ENCODE results near the gene MICU2. TPM values are rescaled to one million over a fixed set of nuclear protein-coding genes. Genes with fewer than 3 reads are reported as not detected.
A peak's percentile ranks its signal among the peaks of the same experiment; 100 is the strongest.

The MICU2 gene, protein sequence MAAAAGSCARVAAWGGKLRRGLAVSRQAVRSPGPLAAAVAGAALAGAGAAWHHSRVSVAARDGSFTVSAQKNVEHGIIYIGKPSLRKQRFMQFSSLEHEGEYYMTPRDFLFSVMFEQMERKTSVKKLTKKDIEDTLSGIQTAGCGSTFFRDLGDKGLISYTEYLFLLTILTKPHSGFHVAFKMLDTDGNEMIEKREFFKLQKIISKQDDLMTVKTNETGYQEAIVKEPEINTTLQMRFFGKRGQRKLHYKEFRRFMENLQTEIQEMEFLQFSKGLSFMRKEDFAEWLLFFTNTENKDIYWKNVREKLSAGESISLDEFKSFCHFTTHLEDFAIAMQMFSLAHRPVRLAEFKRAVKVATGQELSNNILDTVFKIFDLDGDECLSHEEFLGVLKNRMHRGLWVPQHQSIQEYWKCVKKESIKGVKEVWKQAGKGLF
- polyA plus RNA-seq (ENCODE audit: insufficient read depth in 1 of 5, insufficient read length in 5 of 5, low replicate concordance in 1 of 5), result 10 to 100 TPM; 74.6 to 93.8 (median 78.8) TPM
- long read RNA-seq, donor 1, transcript MICU2-201 (12 exons, 1,920 nt), result major isoform, 22 of 24 reads
- long read RNA-seq, donor 1, partial matches to known transcripts, result 0 of 24 reads
- long read RNA-seq, donor 1, other reads (novel, unspliced or antisense), result 0 of 24 reads
- long read RNA-seq, donor 2, transcript MICU2-201 (12 exons, 1,920 nt), result major isoform, 16 of 19 reads
- long read RNA-seq, donor 2, partial matches to known transcripts, result 0 of 19 reads
- long read RNA-seq, donor 2, other reads (novel, unspliced or antisense), result 0 of 19 reads
- long read RNA-seq, donor 3, transcript MICU2-201 (12 exons, 1,920 nt), result major isoform, 14 of 21 reads
- long read RNA-seq, donor 3, transcript MICU2-206 (3 exons, 1,009 nt), result minor isoform, 7 of 21 reads
- long read RNA-seq, donor 3, partial matches to known transcripts, result 0 of 21 reads
- long read RNA-seq, donor 3, other reads (novel, unspliced or antisense), result 0 of 21 reads
- long read RNA-seq, donor 4, transcript MICU2-201 (12 exons, 1,920 nt), result major isoform, 15 of 15 reads
- long read RNA-seq, donor 4, partial matches to known transcripts, result 0 of 15 reads
- long read RNA-seq, donor 4, other reads (novel, unspliced or antisense), result 0 of 15 reads
- long read RNA-seq, donor 5, transcript MICU2-201 (12 exons, 1,920 nt), result major isoform, 15 of 19 reads
- long read RNA-seq, donor 5, partial matches to known transcripts, result 0 of 19 reads
- long read RNA-seq, donor 5, other reads (novel, unspliced or antisense), result 0 of 19 reads
- long read RNA-seq, donor 6, transcript MICU2-201 (12 exons, 1,920 nt), result major isoform, 12 of 21 reads
- long read RNA-seq, donor 6, partial matches to known transcripts, result 6 of 21 reads
- long read RNA-seq, donor 6, other reads (novel, unspliced or antisense), result 0 of 21 reads
- long read RNA-seq, donor 7, transcript MICU2-201 (12 exons, 1,920 nt), result major isoform, 9 of 9 reads
- long read RNA-seq, donor 7, partial matches to known transcripts, result 0 of 9 reads
- long read RNA-seq, donor 7, other reads (novel, unspliced or antisense), result 0 of 9 reads
- long read RNA-seq, donor 8, partial matches to known transcripts, result 0 of 4 reads
- long read RNA-seq, donor 8, other reads (novel, unspliced or antisense), result 0 of 4 reads

DNA sequence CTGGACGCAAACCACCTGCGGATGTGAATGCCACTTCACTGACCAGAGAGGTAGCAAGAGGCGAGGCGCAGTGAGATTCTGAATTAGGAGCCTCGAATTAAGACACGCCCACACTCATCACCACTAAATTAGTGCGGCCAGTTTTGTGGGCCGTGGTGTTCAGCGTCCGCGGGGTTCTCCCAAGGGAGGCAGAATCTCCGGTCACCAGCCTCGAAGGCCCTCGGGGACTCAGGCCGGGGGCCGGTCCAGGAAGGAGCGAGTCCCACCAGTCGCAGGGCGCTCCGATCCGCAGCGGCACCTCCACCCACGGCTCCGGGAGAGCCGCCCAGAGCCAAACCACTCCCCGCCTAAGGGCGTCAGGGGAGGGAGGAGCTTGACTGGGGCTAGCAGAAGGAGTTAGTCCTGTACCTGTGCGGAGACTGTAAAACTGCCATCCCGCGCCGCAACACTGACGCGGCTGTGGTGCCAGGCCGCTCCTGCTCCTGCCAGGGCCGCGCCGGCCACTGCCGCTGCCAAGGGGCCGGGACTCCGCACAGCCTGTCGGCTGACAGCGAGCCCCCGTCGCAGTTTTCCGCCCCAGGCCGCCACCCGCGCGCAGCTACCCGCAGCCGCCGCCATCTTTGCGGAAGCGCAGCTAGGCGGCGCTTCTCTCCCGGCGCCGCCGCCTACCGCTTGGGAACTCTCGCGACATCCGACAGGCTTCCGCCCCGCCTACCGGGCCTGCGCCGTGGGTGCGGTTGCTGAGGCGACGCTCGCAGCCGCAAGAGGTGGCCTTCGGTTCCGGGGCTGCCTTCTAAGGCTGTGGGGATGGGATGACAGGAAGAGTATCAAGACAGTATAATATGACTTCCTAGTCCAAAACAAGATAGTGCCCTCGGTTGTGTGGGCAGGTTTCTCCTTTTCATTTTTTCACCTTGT is at the start of gene MICU2:
Gene MICU2, minus strand, starts transcription at position 640 of the 918 bp plus-strand sequence. Its CDS starts 22 bp downstream, at position 618.
- DNase-seq, result peak; percentile 94 to 95

DNA sequence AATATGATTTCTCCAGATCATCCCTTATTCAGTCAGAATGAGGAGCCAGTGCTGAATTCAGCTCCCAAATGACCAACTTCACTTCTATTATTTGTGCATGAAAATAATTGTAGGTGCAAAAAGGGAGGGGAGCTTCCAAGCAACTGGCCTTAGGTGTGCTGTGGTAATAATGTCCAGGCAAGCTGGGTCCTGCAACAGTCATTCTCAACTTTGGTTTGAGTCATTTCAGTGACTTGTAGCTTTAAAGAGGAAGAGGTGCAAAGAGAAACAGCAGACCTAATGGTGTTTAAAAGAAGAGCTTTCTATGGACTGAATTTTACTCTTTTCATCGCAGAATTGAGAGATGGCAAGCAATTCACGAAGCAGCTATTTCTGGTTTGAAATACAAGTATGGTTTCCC is 37.7 kb upstream of the MICU2 start:
- DNase-seq, result no peak

DNA sequence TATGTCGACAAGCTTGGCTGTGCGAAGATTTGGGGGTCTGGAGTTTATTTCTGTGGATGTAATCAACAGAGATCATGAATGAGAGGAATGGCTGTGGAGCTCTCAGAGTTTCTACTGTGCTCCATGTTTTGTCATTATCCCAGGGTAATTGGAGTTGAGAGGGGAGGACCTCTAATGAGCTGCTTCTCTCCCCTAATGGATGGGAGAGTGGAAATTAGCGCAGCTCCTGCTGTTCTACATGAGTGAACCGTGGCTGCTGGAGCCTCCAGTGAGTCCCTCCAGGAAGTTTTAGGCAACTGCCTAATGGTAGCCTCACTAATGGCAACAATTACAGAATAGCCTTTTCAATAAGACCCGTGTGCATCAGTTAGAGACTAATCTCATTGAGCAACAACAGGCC is 35.6 kb upstream of the MICU2 start:
- DNase-seq, result no peak

DNA sequence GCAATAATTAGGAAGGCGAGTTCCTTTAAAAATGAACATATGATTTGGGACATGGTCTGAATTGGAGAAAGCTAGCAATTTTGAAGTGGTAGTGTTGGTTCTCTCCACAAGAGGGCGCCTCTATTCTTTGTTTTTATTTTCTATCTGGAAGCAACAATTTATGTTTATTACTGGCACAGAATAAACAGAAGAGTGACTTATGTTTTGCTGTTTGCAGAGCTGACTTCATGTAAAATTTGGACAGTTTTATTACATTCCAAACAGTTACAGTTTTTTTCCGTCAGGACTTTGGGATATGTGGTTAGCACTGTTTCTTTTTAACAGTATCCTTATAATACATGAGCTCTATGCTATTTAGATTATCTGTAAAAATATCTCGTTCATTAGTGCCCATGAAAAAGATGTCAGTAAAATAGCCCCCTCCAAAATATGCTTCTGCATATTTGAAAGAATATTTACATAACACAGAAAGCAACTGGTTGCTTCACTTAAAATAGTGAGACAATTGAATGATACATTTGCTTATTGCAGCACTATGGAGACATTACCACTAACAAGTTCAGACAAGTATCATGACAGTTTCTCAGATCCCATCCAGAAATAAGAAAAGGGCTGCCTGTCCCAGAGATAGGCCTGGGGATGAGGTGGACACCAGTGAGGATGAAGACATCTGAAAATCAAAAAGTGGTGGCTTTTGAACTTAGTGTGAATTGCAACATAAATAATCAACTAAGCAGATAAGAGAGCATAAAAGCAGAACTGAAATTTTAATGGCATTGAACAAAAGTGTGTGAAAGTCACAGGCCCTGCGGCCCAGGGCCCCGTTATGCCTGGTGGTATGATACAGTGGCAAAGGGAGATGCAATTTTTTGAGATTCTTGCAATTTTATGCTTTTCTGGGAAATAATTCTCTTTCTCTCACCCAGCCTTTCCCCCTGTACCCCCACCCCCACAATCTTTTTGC is 34.6 kb upstream of the MICU2 start:
- DNase-seq, result peak; percentile 27 to 59

DNA sequence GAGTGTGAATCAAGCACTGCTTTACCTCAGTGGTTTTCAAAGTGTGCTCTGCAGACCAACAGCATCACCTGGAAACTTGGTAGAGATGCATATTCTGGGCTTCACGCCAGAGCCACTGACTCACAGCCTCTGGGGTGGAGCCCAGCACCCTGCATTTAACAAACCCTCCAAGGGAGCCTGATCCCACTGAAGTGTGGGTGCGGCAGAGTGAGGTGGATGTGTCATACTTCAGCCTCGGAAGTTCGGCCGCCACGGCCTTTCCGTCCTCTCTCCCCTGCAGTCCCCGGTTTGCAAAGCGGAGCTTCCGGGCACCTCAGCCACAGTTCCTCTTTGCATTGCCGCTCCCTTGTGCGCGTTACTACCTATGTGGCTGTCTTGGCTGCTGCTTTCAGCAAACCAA is 33.3 kb upstream of the MICU2 start:
- no peak for DNase-seq

DNA sequence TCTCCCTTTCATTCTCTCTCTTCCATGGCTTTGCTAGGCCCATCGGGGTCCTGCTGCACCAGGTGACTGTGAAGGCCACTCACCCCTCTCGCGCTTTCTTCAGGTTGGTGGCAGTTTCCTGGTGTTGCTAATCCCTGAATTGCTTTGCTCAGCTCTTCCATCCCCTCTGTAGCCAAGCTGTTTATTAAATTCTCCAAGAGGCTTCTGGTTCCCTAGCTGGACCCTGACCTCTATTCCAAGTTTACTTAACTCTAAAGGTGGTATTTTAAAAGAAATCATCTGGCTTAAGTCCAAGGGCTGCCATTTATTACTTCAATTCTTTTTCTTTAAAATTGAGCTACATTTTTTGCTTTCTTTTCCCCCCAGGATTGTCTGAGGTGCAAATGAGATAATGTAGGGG is 32.7 kb upstream of the MICU2 start:
- no peak for DNase-seq

DNA sequence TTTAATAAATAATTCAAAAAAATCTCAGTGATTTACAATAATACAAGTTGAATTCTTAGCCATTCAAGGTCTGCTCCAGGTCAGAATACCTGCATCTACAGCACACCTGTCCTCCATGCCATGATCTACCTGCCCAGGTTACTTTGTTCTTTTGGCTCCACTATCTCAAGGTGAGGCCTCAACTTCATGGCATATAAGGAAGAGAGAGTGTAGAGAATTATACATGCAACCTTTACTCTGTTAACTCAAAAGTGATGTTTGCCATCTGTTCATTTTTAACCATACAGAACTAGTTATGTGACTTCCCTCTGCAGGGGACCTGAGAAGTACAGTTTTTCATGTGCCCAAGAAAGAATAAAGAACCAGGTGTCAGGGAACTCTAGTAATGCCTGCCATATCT is 28.2 kb upstream of the MICU2 start:
- DNase-seq, result no peak

DNA sequence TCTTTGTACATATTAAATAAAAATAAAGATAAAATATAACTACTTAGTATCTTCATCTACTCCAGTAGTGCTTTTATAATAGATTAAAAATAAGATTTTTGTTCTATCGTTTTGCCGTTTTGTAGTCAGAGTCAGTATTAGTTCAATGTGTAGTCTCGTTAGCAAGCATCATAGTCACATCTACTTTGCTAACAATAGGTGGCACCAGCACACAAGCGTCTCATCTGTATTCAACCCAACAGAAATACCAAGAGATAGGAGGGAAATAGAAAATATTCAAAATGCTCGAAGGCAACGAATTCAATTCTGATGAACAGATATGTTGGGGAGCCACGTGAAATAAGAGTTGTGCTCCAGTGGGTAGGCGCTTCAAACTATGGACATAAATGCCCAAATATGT is 21.4 kb upstream of the MICU2 start:
- no peak for DNase-seq

DNA sequence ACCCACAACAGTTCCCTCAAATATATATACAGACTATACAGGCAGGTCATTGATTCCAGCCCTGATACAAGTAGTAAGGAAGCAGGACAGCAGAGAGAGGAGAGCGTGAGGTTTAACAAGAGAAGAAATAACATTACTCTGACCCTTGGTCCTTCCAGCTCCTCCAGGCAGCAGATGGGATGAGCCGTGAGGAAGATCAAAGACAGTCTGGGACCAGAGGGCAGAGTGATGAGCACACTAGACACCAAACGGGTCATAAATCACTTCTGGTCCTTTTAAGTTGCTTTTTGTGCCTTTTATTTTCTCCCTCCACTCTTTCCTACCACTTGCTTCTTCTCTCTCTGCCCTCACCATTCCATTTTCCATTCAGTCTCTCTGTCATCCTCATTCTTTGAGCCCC is 16.9 kb upstream of the MICU2 start:
- DNase-seq, result no peak

DNA sequence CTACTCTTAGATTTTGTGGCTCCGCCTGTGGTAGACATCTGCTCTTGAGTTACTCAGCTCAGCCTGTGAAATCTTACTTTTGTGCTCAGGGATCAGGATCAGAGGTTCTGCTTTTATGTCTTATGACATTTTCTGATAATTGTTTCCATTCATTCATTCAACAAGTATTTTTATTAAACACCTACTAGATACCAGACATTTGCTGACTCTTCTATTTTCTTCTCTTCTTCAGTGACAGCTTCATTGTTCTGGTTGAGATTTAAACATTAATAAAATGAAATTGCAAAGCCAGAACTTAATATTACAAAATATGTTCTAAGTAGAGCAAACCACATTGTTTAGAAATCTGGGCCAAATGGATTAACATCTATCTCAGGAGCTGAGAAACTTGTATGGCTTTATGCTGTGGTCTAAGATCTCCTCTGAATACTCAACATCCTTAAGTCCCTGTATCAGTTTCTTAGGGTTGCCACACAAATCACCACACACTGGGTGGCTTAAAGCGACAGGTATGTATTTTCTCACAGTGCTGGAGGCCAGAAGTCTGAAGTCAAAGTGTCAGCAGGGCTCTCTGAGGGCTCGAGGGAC is 15.8 kb upstream of the MICU2 start:
- no peak for DNase-seq

DNA sequence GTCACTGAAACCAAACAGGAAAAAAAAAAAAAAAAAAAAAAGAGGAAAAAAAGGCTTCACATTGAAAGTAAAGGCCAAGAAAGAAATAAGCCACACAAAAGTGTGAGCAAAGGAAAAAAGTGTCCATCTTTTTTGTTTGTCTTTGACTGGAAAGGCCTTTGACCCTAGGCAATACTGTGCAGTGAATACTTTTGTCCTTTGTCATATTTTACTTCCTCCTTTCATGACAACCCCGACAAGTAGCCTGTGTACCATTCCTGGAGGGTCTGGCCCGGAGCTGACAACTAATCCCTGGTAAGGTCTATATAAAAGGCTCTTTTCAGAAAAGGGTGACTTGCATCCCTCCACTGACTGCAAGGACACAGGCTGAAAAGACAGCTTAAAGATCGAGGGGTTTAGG is 12.9 kb upstream of the MICU2 start:
- DNase-seq, result no peak

DNA sequence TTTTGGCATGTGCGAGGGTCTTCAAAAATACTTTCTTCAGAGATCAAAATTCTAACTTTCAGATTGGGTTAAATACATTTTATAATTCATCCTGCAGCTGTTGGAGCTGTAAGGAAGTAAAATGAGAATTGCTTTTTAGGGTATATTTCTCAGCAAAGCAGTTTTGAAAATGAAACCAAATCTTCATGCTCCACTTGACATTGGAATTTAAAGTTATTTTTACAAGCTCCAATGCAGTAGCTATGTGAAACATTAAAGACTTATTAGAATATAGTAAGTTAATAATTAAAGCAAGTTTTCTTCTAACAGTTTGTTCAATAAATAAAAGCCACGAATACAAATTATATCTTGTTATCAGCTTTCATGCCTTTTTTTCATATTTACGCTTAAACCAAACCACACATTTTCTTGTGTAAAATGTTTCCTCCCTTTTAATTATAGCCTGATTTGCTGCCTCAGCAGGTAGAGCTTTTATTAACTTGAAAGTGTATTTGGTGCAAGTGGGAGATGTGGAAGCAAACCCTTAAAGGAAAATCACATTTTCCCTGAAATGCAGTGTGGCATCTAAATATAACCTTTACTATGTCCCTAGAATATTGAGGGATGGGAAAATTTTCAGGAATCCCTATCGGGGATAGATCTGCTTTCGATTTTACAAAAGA is 12.4 kb upstream of the MICU2 start:
- no peak for DNase-seq

DNA sequence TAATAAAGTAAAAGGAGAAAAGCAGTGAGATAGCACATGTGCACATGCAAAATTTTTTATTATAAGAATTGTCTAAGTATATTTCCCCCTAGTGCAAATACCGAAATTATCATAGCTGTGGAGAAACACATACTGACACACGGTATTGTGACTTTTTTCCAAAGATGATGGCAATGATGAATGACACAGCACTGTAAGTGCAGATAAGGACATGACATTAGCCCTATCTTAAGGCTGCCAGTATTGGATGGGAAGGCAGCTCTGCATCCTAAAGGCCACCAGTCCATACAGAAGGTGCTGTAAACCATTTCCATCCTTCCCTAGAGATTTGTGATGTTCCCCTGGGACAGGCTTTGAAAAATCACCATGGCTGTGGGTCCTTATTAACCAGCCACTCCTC is 11.5 kb upstream of the MICU2 start:
- no peak for DNase-seq

DNA sequence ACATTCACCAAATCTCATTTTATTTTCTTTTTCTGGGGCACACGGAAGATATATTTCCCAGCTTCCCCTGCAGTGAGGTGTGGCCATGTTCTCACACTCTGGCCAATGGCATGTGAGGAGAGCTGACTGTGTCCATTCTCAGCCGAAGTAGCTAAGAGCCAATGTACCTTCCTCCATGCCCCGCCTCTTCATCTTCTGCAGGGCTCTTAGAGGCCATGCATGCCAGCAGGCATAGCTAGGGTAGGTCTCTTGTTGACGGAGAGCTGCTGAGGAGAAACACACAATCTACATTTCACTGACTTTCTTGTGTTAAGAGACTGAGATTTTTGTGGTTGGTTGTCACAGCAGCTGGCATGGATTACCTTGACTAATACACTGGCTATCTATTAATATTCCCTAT is 9.8 kb upstream of the MICU2 start:
- no peak for DNase-seq

DNA sequence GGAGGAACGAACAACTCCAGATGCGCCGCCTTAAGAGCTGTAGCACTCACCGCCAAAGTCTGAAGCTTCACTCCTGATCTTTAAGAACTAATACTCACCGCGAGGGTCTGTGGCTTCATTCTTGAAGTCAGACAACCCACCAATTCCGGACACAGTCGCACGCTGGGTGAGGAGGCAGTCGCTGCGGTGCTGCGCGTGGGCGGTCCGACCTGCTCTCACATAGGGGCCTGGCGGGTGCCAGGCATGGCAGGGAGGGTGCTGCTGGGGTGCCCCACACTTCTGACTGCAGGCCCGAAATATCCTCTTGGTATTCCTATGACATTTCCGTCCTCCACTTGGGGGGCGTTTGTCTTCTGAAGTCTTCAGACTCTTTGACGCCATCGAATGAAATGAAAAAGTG is 7.4 kb upstream of the MICU2 start:
- DNase-seq, result no peak

DNA sequence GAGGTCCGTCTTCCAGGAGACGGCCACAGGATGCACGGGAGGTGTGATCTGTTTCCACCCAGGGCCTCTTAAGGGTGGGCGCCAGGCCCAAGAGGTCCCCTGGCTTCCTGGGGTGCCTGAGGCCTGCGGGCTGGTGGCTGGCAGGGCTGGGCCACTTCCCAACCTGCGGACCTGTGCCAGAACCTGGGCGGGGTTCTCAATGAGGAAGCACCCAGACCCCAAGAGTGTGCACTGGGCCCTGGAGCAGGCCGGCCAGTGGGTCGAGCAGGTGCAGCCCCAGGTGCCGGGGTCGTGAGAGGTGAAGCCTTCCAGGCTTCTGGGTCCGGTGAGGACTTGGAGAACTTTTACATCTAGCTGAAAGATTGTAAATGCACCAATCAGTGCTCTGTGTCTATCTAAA is 6.7 kb upstream of the MICU2 start:
- DNase-seq, result no peak

DNA sequence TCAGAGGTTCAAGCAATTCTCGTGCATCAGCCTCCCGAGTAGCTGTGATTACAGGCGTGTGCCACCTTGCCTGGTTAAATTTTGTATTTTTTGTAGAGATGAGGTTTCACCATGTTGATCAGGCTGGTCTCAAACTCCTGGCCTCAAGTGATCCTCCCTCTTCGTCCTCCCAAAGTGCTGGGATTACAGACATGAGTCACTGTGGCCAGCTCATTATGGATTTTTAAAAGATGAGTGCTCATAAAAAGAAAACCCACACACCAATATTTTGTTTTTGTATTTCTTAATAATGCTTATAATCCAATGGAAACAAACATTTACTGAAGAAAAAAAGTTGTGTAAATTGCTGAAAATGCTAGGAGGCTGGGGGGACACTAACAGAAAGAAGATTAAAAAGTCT is 5.0 kb upstream of the MICU2 start:
- no peak for DNase-seq

DNA sequence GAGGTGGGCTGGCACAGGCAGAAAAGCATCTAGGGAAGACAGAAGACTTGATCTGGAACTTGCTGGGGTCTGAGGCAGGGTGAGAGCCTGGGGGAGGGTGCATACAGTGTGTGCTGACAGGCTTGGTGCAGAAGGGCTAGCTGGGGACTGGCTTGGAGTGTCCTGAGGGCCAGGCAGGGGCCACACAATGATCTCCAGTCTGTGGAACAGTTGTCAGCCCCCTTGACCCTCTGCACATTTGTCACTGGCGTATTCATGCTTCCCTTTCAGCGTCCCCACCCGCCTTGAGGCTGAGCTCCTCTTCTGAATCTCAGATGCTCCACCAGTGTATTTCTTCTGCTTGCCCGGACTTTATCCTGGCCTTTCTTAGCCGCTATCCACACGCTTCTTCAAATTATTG is 2.8 kb upstream of the MICU2 start:
- DNase-seq, result no peak
